Measurements from ENCODE around the gene RNF125. TPM values are rescaled to one million over a fixed set of nuclear protein-coding genes. Genes with fewer than 3 reads are reported as not detected.
"Not testable (repeated sequence)": the region's sequence is repeated elsewhere in the genome, so short reads cannot be mapped to it uniquely, and the experiment has no call there.

The RNF125 gene
- total RNA-seq, 1 donor from 2014 or later = 8.1 TPM

DNA sequence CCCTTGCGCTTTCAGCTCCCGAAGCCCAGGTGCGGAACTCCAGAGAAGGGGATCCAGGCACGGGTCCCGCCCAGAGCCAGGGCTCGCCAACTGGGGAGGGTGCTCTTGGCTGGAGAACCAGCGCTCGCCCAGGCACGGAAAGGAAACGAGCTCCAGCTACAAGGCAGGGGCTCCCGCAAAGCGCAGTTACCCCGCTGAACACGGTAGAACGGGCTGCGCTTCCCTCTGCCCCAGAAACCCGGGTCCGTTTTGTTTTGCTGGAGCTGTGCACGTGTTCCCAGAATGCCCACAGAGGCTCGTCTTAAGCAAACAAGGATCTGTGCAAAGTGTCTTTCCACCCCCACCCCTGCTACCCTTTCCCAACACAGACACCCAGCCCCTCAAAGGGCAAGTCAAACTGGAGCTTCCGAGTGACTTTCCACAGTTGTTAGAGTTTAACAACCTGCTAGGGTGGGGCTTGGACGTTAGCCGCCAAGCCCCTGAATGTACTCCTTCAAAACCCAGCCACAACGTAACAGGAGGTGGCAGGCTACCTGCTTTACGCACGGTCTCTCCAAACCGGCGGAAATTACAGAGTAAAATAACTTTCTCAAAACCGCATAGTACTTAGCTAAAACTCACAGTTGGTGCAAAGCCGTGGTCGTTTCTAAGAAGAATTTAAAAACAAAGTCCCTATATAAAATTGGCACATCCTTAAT is 775 bp downstream of the RNF125 start:
- H3K4me1 ChIP-seq = peaks cover 22% of the 10 kb centered on the region
- intact Hi-C loops (cut with DNase I) = no loop called here
- H3K36me3 ChIP-seq = no peaks in the 10 kb centered on the region
- H3K27me3 ChIP-seq (ENCODE audit: low read depth) = no peaks in the 10 kb centered on the region
- TF ChIP-seq, protein P1, sequence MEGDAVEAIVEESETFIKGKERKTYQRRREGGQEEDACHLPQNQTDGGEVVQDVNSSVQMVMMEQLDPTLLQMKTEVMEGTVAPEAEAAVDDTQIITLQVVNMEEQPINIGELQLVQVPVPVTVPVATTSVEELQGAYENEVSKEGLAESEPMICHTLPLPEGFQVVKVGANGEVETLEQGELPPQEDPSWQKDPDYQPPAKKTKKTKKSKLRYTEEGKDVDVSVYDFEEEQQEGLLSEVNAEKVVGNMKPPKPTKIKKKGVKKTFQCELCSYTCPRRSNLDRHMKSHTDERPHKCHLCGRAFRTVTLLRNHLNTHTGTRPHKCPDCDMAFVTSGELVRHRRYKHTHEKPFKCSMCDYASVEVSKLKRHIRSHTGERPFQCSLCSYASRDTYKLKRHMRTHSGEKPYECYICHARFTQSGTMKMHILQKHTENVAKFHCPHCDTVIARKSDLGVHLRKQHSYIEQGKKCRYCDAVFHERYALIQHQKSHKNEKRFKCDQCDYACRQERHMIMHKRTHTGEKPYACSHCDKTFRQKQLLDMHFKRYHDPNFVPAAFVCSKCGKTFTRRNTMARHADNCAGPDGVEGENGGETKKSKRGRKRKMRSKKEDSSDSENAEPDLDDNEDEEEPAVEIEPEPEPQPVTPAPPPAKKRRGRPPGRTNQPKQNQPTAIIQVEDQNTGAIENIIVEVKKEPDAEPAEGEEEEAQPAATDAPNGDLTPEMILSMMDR (IDR thresholded peaks at IDR 0.05) = peak; percentile 10
- H3K9me3 ChIP-seq = no peaks in the 10 kb centered on the region
- peak overlapping the region; percentile 89 for H3K27ac ChIP-seq
- ATAC-seq (peak; percentile 63 to 68), DNase-seq (peak; percentile 65)
- peak overlapping the region; percentile 75 for H3K4me3 ChIP-seq

DNA sequence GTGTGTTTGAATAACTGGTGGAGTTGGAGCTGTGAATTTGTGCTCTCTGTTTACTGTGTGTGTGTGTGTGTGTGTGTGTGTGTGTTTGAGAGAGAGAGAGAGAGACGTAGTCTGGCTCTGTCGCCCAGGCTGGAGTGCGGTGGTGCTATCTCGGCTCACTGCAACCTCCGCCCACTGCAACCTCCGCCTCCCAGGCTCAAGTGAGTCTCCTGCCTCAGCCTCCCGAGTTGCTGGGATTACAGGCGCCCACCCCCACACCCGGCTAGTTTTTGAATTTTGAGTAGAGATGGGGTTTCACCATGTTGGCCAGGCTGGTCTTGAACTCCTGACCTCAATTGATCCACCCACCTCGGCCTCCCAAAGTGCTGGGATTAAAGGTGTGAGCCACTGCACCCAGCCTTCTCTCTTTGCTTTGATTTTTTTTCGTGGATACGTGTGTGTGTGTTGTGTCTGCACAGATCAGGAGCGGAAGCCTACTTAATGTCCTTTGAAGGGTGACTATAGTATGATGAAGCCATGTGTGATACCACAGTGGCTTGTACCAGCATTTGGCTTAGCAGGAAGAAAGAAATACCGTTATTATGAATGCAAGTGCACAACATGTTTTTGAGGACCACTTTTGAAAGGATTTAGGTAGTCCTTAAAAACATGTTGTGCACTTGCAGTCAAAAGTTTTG is 1.5 kb downstream of the RNF125 start:
- peaks cover 22% of the 10 kb centered on the region for H3K4me1 ChIP-seq
- H3K27me3 ChIP-seq (ENCODE audit: low read depth); H3K36me3 ChIP-seq; intact Hi-C loops (cut with DNase I); H3K9me3 ChIP-seq; DNase-seq: not testable (repeated sequence)
- H3K4me3 ChIP-seq = peak overlapping the region; percentile 75
- peak in 1 of 2 donors; percentile 14 for ATAC-seq
- H3K27ac ChIP-seq = peak overlapping the region; percentile 89

DNA sequence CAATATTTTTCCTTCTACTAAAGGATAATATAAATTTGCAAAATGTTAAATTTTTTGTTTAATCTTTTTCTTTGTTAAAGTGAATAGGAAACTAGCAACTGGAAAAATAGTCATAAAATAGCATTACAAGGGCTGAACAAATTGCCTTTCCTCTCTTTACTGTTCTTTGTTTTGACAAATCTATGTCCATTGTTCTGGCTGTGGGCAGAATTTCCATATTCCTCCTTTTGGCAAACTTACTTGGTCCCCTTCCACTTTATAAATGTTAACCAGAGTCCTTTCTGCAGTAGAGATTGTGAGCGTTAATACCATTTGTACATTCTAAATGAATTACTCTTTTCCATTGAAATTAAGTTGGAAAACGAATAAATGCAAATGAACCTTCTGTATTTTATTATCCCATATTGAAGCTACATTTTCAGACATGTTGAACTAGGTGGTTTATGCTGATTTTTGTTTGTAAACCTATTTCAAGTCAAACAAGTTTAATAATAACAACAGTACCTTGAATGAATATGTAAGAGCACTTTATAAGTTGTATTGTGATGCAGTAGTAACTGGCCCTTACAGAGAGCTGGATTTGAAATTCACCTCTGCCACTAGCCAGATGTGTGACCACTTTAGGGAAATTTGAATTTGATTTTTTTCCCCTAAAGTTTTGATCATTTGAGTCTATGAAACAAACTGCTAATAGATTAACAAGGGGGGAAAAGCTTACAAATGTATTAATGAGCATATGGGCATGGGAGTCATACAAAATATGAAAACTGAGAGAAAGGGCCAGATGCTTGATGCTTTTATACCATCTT is 3.3 kb downstream of the RNF125 start:
- ATAC-seq (no peak), DNase-seq (no peak)
- H3K36me3 ChIP-seq = no peaks in the 10 kb centered on the region
- H3K27ac ChIP-seq = no peak overlapping the region
- H3K27me3 ChIP-seq (ENCODE audit: low read depth) = no peaks in the 10 kb centered on the region
- TF ChIP-seq, protein P1 (IDR thresholded peaks at IDR 0.05) = no peak
- peaks cover 31% of the 10 kb centered on the region for H3K4me1 ChIP-seq
- intact Hi-C loops (cut with DNase I) = no loop called here
- no peaks in the 10 kb centered on the region for H3K9me3 ChIP-seq
- H3K4me3 ChIP-seq = no peak overlapping the region

DNA sequence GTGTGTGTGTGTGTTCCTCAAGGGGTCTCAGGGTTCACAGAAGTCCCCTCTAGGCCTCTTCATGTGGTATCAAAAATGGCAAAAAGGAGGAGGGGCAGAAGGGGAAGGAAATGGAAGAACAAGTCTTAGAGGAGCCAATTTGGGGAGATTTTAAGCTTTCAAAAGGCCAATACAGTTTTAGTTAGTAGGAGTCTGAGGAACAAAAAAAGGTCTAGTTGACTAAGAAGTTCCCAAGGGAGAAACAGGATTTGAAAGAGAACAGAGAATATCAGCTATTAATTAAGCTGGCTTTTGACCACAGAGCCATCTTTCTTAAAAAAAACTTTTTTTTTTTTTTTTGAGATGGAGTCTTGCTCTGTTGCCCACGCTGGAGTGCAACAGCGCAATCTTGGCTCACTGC is 7.1 kb downstream of the RNF125 start:
- intact Hi-C loops (cut with DNase I) = no loop called here
- Histone ChIP-seq H3K27ac (no peak overlapping the region), H3K36me3 (no peaks in the 10 kb centered on the region), H3K9me3 (no peaks in the 10 kb centered on the region), H3K4me1 (peaks cover 11% of the 10 kb centered on the region), H3K4me3 (no peak overlapping the region), H3K27me3 (ENCODE audit: low read depth) (no peaks in the 10 kb centered on the region)
- TF ChIP-seq, protein P1 (IDR thresholded peaks at IDR 0.05) = no peak
- DNase-seq (no peak), ATAC-seq (no peak)

DNA sequence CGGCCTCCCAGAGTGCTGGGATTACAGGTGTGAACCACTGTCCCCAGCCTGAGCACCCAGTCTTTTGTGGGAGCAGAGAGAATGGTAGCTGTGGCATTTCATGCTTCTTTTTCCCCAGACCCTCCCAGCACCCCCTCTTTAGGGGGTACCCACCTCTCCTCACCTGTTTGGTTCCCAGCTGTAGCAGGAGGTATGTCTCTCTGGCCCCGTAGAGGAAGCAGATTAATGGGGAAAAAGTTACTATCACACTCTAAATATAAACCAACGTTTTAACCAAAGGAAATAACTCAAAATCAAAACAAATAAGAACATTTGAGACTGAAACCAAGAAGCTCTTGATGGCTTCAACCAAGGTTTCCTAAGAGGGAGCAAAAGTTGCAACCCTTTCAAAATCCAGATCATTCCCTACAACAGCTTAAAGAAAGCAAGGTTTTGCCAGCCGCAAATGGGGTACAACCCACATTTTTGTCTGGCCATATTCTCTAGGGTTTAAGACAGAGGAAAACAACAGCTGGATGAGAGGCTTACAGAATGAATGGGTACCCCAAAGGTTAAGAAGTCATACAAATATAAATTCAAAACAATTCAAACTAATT is 8.0 kb downstream of the RNF125 start:
- TF ChIP-seq, protein P1 (IDR thresholded peaks at IDR 0.05) = no peak
- Histone ChIP-seq H3K27me3 (ENCODE audit: low read depth) (no peaks in the 10 kb centered on the region), H3K27ac (no peak overlapping the region), H3K9me3 (no peaks in the 10 kb centered on the region), H3K36me3 (no peaks in the 10 kb centered on the region), H3K4me3 (no peak overlapping the region), H3K4me1 (peaks cover 9% of the 10 kb centered on the region)
- ATAC-seq (no peak), DNase-seq (no peak)
- intact Hi-C loops (cut with DNase I) = no loop called here

All from lower lobe of right lung (tissue), 2 donors.